ENCODE data around the gene HDAC7. TPM values are rescaled to one million over a fixed set of nuclear protein-coding genes. Genes with fewer than 3 reads are reported as not detected.

Gene HDAC7
- total RNA-seq, 4 donors from 2014 or later = 9.8 to 80.9 (median 36.8) TPM

- no peak overlapping the region for H3K4me3 ChIP-seq
- DNase-seq = no peak
- H3K4me1 ChIP-seq = peaks cover 0 to 81% (median 19%) of the 10 kb centered on the region in 4 donors
- H3K36me3 ChIP-seq = peaks cover 0 to 9% (median 0%) of the 10 kb centered on the region in 3 donors
- TF ChIP-seq POLR2A (IDR thresholded peaks at IDR 0.05) (no peak), CTCF (IDR thresholded peaks at IDR 0.05) (no peak)
- no peaks in the 10 kb centered on the region for H3K27me3 ChIP-seq
- H3K27ac ChIP-seq = peak overlapping the region in 2 of 4 donors; percentile 42 to 52
- H3K9me3 ChIP-seq = no peaks in the 10 kb centered on the region
These were observed 17.8 kb downstream of the HDAC7 start for GRCh38 chr12:47801904-47802246.

- Histone ChIP-seq H3K27ac (peak overlapping the region in 2 of 4 donors; percentile 4 to 52), H3K36me3 (peaks cover 0 to 14% (median 0%) of the 10 kb centered on the region in 3 donors), H3K9me3 (no peaks in the 10 kb centered on the region), H3K4me3 (no peak overlapping the region), H3K4me1 (peaks cover 0 to 75% (median 18%) of the 10 kb centered on the region in 4 donors), H3K27me3 (no peaks in the 10 kb centered on the region)
- no peak for DNase-seq
- TF ChIP-seq CTCF (IDR thresholded peaks at IDR 0.05) (peak in 1 of 6 experiments; percentile 18), POLR2A (IDR thresholded peaks at IDR 0.05) (no peak)
These were observed 18.4 kb downstream of the HDAC7 start for GRCh38 chr12:47801170-47801903.

GRCh38 chr12:47800582-47800981 lies 19.1 kb downstream of the HDAC7 start:
- H3K9me3 ChIP-seq = no peaks in the 10 kb centered on the region
- H3K27me3 ChIP-seq = no peaks in the 10 kb centered on the region
- no peak overlapping the region for H3K4me3 ChIP-seq
- H3K27ac ChIP-seq = peak overlapping the region in 2 of 4 donors; percentile 4 to 8
- peaks cover 0 to 68% (median 18%) of the 10 kb centered on the region in 4 donors for H3K4me1 ChIP-seq
- DNase-seq = no peak
- peaks cover 0 to 21% (median 0%) of the 10 kb centered on the region in 3 donors for H3K36me3 ChIP-seq
- TF ChIP-seq POLR2A (IDR thresholded peaks at IDR 0.05) = no peak
- no peak for TF ChIP-seq CTCF (IDR thresholded peaks at IDR 0.05)

- H3K4me3 ChIP-seq = no peak overlapping the region
- peak overlapping the region in 1 of 4 donors; percentile 10 for H3K27ac ChIP-seq
- TF ChIP-seq POLR2A (IDR thresholded peaks at IDR 0.05) (no peak), CTCF (IDR thresholded peaks at IDR 0.05) (no peak)
- no peaks in the 10 kb centered on the region for H3K27me3 ChIP-seq
- DNase-seq = no peak
- peaks cover 0 to 58% (median 16%) of the 10 kb centered on the region in 4 donors for H3K4me1 ChIP-seq
- peaks cover 0 to 32% (median 0%) of the 10 kb centered on the region in 3 donors for H3K36me3 ChIP-seq
- H3K9me3 ChIP-seq = no peaks in the 10 kb centered on the region
These were observed 20.2 kb downstream of the HDAC7 start for GRCh38 chr12:47799357-47799955.

GRCh38 chr12:47798382-47798948 lies 21.2 kb downstream of the HDAC7 start:
- H3K27me3 ChIP-seq = no peaks in the 10 kb centered on the region
- DNase-seq = no peak
- no peak overlapping the region for H3K27ac ChIP-seq
- H3K36me3 ChIP-seq = peaks cover 0 to 42% (median 0%) of the 10 kb centered on the region in 3 donors
- peaks cover 0 to 48% (median 15%) of the 10 kb centered on the region in 4 donors for H3K4me1 ChIP-seq
- no peaks in the 10 kb centered on the region for H3K9me3 ChIP-seq
- no peak overlapping the region for H3K4me3 ChIP-seq
- TF ChIP-seq POLR2A (IDR thresholded peaks at IDR 0.05) = no peak
- no peak for TF ChIP-seq CTCF (IDR thresholded peaks at IDR 0.05)
